Ovary (tissue), 9 donors: ENCODE measurements around the gene SLC39A7. TPM values are rescaled to one million over a fixed set of nuclear protein-coding genes. Genes with fewer than 3 reads are reported as not detected.
"Not testable (repeated sequence)": the region's sequence is repeated elsewhere in the genome, so short reads cannot be mapped to it uniquely, and the experiment has no call there.

Experiments
- DNase-seq, 5 donors: peaks; one replicate each; pipeline ENCODE4 v3.0.0-alpha.2; 2019 to 2020
- H3K27ac ChIP-seq, 2 donors: fragments of 200-600 bp; one replicate each; pipeline versions ENCODE4 v1.5.1 to v1.8.0; 2019 to 2022
- H3K27me3 ChIP-seq: fragments of 200-600 bp; one replicate; pipeline ENCODE4 v1.8.0; 2022
- H3K36me3 ChIP-seq: fragments of 200-600 bp; sonication (generic); one replicate; pipeline ENCODE4 v1.5.1; 2019
- H3K4me1 ChIP-seq: one replicate; pipeline ENCODE4 v1.8.1; 2013; ENCODE audit warnings: mild to moderate bottlenecking, moderate library complexity; ENCODE audit not compliant: insufficient read depth
- H3K4me3 ChIP-seq: fragments of 200-600 bp; sonication (generic); one replicate; pipeline ENCODE4 v1.5.1; 2017
- H3K9me3 ChIP-seq, 2 donors: fragments of 200-600 bp in 1 of 2; sonication (generic) in 1 of 2; one replicate each; pipeline versions ENCODE4 v1.5.1 to v1.8.1; 2013 to 2019; ENCODE audit warnings: mild to moderate bottlenecking in 1 of 2, moderate library complexity in 1 of 2
- EP300 ChIP-seq: sonication (generic); formaldehyde crosslinking; IDR thresholded peaks from one replicate; pipeline ENCODE4 v1.6.1; 2017; ENCODE audit warnings: antibody characterized with exemption
- POLR2A ChIP-seq: fragments of 450-650 bp; IDR thresholded peaks from one replicate; pipeline ENCODE4 v1.6.1; 2017; ENCODE audit warnings: antibody characterized with exemption, mild to moderate bottlenecking, moderate library complexity
- WGBS, 3 donors: extraction: QIAGEN DNeasy Blood & Tissue Kit in 1 of 3; methylation state at CpG; one replicate each; pipeline versions ENCODE4 v1.1.5 to v1.1.7; 2013 to 2017; 5-methylcytosine and 5-hydroxymethylcytosine counted together
- intact Hi-C, 4 donors: fragments of 100-400 bp; cut with DNase I; formaldehyde crosslinking; loops; one replicate each; pipeline versions ENCODE4 v1.11.0 to v1.15.1; 2022 to 2023
- polyA plus RNA-seq, 2 donors: library from polyadenylated mRNA; stranded (reverse); fragments of 200-250 nt in 1 of 2; fragments of 350-450 nt in 1 of 2; fragmentation: Illumina TruSeq in 1 of 2; extraction: RNeasy Lipid Tissue Mini Kit (QIAGEN cat#74804) in 1 of 2; gene quantifications; one replicate each; pipeline ENCODE4 v1.2.3, GENCODE V29; 2013 to 2014
- total RNA-seq, 7 donors: library from RNA; depleted of rRNA in 2 of 7; stranded (reverse); fragments of >200 nt in 2 of 7; fragmentation: NEBNext Ultra II Directional in 3 of 7; extraction: Animal tissue kit (Norgen Biotek cat#: 25700) in 3 of 7; gene quantifications; one replicate each; pipeline versions ENCODE4 v1.1.0 to v1.2.4, GENCODE V29; 2016 to 2023
- TF ChIP-seq, protein P1 (sequence below), 3 donors: fragments of 450-650 bp in 2 of 3; fragments of 200-600 bp in 1 of 3; IDR thresholded peaks; one replicate each; pipeline versions ENCODE4 v1.5.1 to v1.8.0; 2016 to 2022; ENCODE audit warnings: antibody characterized with exemption in 3 of 3, mild to moderate bottlenecking in 1 of 3
- donor health status: DM: no; HTN: no; CAD: no; lungs with moderate emphysema.
- donor health status: DM: no; HTN: no; CAD: no.
- donor health status: Bipolar disorder and iron deficiency.
- donor health status: DM: yes; HTN: yes; CAD: no.
- donor health status: DM: no; HTN: no; CAD: no.
- donor health status: DM: yes; HTN: yes; CAD: no.

The SLC39A7 gene
- total and polyA plus RNA-seq, 9 donors = 27.4 to 80.0 (median 61.2) TPM

DNA sequence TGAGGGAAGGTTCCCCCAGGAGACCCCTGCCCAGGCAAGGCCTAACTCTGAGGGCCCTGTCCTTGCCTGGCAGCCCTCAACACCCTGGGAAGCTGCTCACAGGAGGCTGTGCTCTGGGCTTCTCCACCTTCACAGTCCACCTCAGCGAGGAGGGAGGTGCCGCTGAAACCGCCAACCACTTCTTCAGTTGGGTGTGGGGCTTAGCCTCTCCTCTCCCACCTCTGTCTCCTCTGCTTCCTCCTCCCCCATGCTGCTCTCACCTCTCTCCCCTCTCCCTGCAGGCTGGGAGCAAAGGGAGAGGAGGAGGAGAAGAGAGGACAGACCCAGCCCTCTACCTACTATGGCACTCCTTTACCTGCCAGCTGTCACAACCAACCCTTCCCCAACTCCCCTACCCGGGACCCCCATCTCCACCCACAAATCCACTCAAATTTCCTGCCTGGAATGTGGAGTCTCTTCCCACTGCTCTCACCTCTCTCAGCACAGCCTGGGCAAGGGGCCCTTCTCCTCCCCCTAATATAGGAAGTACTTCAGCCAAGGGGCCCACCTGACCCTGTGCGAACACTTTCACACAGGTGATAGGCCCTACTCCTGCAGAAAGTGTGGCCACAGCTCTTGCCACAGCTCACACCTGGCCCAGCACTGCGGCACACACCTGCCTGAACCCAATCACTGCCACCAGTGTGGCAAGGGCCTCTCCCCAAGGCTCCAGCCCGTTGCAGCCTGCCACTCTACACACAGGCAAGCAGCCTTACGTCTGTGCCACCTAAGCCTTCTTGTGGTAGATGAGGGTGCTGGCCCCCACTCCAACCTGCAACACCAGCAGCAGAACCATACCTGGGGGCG, 14.8 kb downstream of the SLC39A7 start:
- TF ChIP-seq, protein P1, sequence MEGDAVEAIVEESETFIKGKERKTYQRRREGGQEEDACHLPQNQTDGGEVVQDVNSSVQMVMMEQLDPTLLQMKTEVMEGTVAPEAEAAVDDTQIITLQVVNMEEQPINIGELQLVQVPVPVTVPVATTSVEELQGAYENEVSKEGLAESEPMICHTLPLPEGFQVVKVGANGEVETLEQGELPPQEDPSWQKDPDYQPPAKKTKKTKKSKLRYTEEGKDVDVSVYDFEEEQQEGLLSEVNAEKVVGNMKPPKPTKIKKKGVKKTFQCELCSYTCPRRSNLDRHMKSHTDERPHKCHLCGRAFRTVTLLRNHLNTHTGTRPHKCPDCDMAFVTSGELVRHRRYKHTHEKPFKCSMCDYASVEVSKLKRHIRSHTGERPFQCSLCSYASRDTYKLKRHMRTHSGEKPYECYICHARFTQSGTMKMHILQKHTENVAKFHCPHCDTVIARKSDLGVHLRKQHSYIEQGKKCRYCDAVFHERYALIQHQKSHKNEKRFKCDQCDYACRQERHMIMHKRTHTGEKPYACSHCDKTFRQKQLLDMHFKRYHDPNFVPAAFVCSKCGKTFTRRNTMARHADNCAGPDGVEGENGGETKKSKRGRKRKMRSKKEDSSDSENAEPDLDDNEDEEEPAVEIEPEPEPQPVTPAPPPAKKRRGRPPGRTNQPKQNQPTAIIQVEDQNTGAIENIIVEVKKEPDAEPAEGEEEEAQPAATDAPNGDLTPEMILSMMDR (IDR thresholded peaks at IDR 0.05) = no peak
- TF ChIP-seq EP300 (no peak), POLR2A (no peak)
- intact Hi-C loops = no loop called here
- H3K27ac ChIP-seq = no peak overlapping the region
- no peaks in the 10 kb centered on the region for H3K9me3 ChIP-seq
- no peaks in the 10 kb centered on the region for H3K27me3 ChIP-seq
- H3K36me3 ChIP-seq = no peaks in the 10 kb centered on the region
- WGBS, 3 donors = 65 to 79% (median 76%) methylated on average over 9 of the region's 9 CpGs
- DNase-seq = no peak
- H3K4me3 ChIP-seq = no peak overlapping the region
- peaks cover 11% of the 10 kb centered on the region for H3K4me1 ChIP-seq

DNA sequence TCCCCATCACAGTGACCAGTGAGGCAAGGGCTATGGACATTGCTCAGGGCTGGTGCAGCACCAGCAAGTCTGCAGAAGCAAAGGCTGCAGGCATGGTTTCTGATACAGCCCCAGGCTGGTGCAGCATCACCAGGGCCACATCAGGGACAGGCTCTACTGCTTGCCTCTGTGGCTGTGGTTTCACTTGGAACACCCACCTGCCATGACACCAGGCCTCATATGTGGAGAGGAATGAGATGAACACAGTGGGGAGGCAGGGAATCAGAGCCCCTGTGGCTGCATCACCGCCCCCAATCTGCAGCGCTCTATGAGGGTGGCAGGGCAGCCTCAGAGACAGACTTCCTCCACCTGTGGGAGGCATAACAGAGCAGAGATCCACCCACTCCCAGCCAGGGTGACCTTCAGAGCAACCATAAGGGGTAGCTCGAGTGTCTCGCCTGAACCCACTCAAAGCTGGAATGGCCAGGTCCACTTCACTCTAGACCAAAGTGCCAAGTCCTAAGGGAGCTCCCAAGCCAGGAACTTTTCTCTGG, 15.5 kb downstream of the SLC39A7 start:
- 73 to 88% (median 77%) methylated on average over 4 of the region's 4 CpGs for WGBS, 3 donors

DNA sequence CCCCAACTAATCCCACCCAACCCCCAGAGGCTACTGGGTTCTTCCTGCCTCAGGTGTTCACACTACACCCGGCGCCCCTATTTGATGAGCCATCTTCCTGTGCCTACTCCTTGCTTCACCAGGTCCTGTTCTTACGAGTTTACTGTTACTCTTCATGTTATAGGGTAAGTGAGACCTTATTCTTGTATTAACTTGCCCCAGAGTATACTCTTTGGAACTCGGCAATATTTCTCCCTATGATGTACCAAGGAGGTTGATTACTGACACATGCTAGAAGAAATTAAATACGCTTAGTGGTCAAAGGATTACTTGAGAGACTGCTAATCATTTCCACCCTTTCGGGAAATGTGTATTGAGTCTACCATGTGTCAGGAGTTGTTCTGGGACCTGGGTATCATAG, 16.6 kb downstream of the SLC39A7 start:
- Histone ChIP-seq H3K9me3 (no peaks in the 10 kb centered on the region), H3K36me3 (no peaks in the 10 kb centered on the region), H3K4me3 (no peak overlapping the region), H3K27ac (no peak overlapping the region), H3K27me3 (no peaks in the 10 kb centered on the region), H3K4me1 (peaks cover 11% of the 10 kb centered on the region)
- intact Hi-C loops = no loop called here
- DNase-seq = no peak
- WGBS, 3 donors = 88 to 89% (median 88%) methylated on average over 6 of the region's 6 CpGs
- no peak for TF ChIP-seq EP300
- TF ChIP-seq, protein P1 (IDR thresholded peaks at IDR 0.05) = no peak
- no peak for TF ChIP-seq POLR2A

More for the DNA sequence above, 15.5 kb downstream of the SLC39A7 start:
- no peaks in the 10 kb centered on the region for H3K36me3 ChIP-seq
- no peaks in the 10 kb centered on the region for H3K27me3 ChIP-seq
- no peak overlapping the region for H3K4me3 ChIP-seq
- no peak for TF ChIP-seq POLR2A
- no peak for TF ChIP-seq EP300
- TF ChIP-seq, protein P1 (IDR thresholded peaks at IDR 0.05) = no peak
- peaks cover 11% of the 10 kb centered on the region for H3K4me1 ChIP-seq
- H3K27ac ChIP-seq = no peak overlapping the region
- no peak for DNase-seq
- no peaks in the 10 kb centered on the region for H3K9me3 ChIP-seq
- intact Hi-C loops = no loop called here

DNA sequence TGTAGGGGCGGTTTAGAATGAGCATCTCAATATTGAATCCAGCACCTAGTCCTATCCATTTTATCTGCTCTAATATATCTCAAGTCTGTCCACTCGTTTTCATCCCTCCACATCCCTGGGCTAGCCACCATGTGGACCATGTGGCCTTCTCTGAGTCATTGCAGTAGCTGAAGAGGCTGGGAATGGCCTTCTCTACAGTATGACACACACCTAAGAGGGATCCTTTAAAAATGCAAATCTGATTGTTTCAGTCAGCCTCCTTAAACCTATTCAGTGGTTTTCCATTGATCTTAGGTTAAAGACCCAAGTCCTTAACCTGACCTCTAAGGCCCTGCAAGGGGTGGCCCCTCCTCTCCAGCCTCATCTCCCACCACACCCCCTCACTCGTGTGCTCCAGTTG, 17.0 kb downstream of the SLC39A7 start:
- TF ChIP-seq, protein P1 (IDR thresholded peaks at IDR 0.05) = no peak
- TF ChIP-seq POLR2A (no peak), EP300 (no peak)
- H3K27me3 ChIP-seq = no peaks in the 10 kb centered on the region
- peaks cover 9% of the 10 kb centered on the region for H3K4me1 ChIP-seq
- H3K9me3 ChIP-seq = no peaks in the 10 kb centered on the region
- H3K36me3 ChIP-seq = no peaks in the 10 kb centered on the region
- intact Hi-C loops = no loop called here
- H3K4me3 ChIP-seq = no peak overlapping the region
- H3K27ac ChIP-seq = no peak overlapping the region
- DNase-seq = no peak
- 54 to 58% (median 55%) methylated on average over 3 of the region's 3 CpGs for WGBS, 3 donors

DNA sequence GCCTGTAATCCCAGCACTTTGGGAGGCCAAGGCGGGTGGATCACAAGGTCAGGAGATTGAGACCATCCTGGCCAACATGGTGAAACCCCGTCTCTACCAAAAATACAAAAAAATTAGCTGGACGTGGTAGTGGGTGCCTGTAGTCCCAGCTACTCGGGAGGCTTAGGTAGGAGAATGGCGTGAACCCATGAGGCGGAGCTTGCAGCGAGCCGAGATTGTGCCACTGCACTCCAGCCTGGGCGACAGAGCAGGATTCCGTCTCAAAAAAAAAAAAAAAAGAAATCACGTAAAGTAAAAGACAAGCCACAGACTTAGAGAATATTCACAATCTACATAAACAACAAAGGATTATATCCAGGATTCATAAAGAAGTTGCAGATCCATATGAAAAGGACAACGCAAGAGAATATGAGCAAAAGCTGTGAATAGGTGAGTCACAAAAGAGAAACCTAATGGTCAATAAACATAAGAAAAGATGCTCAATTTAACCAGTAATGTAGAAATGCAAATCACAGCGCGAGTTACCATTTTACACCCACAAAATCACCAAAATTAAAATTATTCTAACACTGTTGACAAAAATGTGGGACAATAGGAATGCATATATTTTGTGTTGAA, 25.9 kb downstream of the SLC39A7 start:
- H3K4me1 ChIP-seq, H3K36me3 ChIP-seq, H3K9me3 ChIP-seq, H3K27ac ChIP-seq, intact Hi-C loops, H3K27me3 ChIP-seq, H3K4me3 ChIP-seq, DNase-seq: not testable (repeated sequence)
- 38 to 41% (median 41%) methylated on average over 14 of the region's 14 CpGs for WGBS, 3 donors
